Measurements from ENCODE around the gene ANKRD13B. TPM values are rescaled to one million over a fixed set of nuclear protein-coding genes. Genes with fewer than 3 reads are reported as not detected.

ANKRD13B gene
- total and polyA plus RNA-seq, 2 of the 13 experiments (the other 11 are each of a cell fraction or from before 2014, with no cell fraction given), result 1.7 to 1.8 TPM

DNA sequence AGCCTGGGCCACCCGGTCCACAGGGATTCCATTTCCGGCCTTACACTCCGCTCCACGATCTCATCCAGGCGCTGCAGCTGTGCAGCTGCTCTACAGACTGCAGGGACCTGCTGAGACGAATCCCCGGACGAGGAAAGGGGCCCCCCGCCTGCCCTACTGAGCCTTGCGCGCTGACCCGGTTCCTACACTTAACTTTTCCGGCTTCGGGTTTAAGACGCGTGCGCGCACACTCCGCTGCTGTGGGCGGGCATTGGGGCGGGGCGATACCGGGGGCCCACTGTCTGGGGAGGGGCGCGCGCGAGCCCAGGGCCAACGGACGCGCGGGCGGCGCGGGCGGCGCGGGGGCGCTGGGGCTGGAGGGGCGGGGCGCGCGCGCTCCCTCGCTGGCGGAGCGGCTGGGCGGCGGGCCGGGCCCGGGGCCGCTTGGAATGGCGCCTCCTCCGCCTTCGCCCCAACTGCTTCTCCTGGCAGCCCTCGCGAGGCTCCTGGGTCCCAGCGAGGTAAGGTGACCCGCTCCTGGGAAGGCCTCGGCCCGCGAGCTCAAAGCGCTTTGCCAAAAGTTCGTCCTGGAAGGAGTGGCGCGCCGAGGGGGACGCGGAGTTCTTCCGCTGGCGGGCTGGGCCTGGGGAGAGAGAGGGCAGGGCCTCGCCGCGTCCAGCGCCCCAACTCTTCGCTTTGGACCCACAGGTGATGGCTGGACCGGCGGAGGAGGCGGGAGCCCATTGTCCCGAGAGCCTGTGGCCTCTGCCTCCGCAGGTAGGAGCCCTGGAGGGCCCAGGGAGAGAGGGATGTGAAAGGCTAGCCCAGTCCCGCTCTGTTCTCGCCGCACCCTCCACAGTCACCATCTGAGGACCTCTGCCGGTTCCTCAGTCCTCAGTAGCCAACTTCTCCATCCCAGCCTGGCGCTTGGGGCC, 24.3 kb upstream of the ANKRD13B start, which contains the start of gene TP53I13 (continued):
- TF ChIP-seq, protein P1, sequence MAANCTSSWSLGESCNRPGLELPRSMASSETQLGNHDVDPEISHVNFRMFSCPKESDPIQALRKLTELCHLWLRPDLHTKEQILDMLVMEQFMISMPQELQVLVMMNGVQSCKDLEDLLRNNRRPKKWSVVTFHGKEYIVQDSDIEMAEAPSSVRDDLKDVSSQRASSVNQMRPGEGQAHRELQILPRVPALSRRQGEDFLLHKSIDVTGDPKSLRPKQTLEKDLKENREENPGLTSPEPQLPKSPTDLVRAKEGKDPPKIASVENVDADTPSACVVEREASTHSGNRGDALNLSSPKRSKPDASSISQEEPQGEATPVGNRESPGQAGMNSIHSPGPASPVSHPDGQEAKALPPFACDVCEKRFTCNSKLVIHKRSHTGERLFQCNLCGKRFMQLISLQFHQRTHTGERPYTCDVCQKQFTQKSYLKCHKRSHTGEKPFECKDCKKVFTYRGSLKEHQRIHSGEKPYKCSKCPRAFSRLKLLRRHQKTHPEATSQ (CRISPR knock-in tag; IDR thresholded peaks at IDR 0.05; ENCODE audit: borderline replicate concordance), result no peak
- no peak; the same call in 1 of the 2 replicates for TF ChIP-seq CHD2 (IDR thresholded peaks at IDR 0.05; ENCODE audit: low read depth, low read length)
- no peak for TF ChIP-seq KDM4B (CRISPR knock-in tag; IDR thresholded peaks at IDR 0.05)
- TF ChIP-seq, protein P2, sequence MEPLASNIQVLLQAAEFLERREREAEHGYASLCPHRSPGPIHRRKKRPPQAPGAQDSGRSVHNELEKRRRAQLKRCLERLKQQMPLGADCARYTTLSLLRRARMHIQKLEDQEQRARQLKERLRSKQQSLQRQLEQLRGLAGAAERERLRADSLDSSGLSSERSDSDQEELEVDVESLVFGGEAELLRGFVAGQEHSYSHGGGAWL (CRISPR knock-in tag; IDR thresholded peaks at IDR 0.05), result peak; percentile 55; the same call in 1 of the 2 replicates
- peak; percentile 80 for TF ChIP-seq ZNF749 (CRISPR knock-in tag; IDR thresholded peaks at IDR 0.05; ENCODE audit: borderline replicate concordance)
- no peak for TF ChIP-seq ATAD3A (CRISPR knock-in tag; IDR thresholded peaks at IDR 0.05)
- TF ChIP-seq, protein P3, sequence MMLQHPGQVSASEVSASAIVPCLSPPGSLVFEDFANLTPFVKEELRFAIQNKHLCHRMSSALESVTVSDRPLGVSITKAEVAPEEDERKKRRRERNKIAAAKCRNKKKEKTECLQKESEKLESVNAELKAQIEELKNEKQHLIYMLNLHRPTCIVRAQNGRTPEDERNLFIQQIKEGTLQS (CRISPR knock-in tag; IDR thresholded peaks at IDR 0.05), result no peak
- TF ChIP-seq, protein P4, sequence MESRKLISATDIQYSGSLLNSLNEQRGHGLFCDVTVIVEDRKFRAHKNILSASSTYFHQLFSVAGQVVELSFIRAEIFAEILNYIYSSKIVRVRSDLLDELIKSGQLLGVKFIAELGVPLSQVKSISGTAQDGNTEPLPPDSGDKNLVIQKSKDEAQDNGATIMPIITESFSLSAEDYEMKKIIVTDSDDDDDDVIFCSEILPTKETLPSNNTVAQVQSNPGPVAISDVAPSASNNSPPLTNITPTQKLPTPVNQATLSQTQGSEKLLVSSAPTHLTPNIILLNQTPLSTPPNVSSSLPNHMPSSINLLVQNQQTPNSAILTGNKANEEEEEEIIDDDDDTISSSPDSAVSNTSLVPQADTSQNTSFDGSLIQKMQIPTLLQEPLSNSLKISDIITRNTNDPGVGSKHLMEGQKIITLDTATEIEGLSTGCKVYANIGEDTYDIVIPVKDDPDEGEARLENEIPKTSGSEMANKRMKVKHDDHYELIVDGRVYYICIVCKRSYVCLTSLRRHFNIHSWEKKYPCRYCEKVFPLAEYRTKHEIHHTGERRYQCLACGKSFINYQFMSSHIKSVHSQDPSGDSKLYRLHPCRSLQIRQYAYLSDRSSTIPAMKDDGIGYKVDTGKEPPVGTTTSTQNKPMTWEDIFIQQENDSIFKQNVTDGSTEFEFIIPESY (CRISPR knock-in tag; IDR thresholded peaks at IDR 0.05), result no peak
- peak; percentile 27; the same call in 1 of the 2 replicates for TF ChIP-seq ZNF776 (CRISPR knock-in tag; IDR thresholded peaks at IDR 0.05)
- no peak for TF ChIP-seq NR2F2 (IDR thresholded peaks at IDR 0.05; ENCODE audit: borderline replicate concordance, low read depth)
- TF ChIP-seq, protein P5, sequence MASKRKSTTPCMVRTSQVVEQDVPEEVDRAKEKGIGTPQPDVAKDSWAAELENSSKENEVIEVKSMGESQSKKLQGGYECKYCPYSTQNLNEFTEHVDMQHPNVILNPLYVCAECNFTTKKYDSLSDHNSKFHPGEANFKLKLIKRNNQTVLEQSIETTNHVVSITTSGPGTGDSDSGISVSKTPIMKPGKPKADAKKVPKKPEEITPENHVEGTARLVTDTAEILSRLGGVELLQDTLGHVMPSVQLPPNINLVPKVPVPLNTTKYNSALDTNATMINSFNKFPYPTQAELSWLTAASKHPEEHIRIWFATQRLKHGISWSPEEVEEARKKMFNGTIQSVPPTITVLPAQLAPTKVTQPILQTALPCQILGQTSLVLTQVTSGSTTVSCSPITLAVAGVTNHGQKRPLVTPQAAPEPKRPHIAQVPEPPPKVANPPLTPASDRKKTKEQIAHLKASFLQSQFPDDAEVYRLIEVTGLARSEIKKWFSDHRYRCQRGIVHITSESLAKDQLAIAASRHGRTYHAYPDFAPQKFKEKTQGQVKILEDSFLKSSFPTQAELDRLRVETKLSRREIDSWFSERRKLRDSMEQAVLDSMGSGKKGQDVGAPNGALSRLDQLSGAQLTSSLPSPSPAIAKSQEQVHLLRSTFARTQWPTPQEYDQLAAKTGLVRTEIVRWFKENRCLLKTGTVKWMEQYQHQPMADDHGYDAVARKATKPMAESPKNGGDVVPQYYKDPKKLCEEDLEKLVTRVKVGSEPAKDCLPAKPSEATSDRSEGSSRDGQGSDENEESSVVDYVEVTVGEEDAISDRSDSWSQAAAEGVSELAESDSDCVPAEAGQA (IDR thresholded peaks at IDR 0.05; ENCODE audit: low read depth), result no peak
- TF ChIP-seq, protein P5 (CRISPR knock-in tag; IDR thresholded peaks at IDR 0.05; ENCODE audit: borderline replicate concordance), result no peak
- TF ChIP-seq, protein P6, sequence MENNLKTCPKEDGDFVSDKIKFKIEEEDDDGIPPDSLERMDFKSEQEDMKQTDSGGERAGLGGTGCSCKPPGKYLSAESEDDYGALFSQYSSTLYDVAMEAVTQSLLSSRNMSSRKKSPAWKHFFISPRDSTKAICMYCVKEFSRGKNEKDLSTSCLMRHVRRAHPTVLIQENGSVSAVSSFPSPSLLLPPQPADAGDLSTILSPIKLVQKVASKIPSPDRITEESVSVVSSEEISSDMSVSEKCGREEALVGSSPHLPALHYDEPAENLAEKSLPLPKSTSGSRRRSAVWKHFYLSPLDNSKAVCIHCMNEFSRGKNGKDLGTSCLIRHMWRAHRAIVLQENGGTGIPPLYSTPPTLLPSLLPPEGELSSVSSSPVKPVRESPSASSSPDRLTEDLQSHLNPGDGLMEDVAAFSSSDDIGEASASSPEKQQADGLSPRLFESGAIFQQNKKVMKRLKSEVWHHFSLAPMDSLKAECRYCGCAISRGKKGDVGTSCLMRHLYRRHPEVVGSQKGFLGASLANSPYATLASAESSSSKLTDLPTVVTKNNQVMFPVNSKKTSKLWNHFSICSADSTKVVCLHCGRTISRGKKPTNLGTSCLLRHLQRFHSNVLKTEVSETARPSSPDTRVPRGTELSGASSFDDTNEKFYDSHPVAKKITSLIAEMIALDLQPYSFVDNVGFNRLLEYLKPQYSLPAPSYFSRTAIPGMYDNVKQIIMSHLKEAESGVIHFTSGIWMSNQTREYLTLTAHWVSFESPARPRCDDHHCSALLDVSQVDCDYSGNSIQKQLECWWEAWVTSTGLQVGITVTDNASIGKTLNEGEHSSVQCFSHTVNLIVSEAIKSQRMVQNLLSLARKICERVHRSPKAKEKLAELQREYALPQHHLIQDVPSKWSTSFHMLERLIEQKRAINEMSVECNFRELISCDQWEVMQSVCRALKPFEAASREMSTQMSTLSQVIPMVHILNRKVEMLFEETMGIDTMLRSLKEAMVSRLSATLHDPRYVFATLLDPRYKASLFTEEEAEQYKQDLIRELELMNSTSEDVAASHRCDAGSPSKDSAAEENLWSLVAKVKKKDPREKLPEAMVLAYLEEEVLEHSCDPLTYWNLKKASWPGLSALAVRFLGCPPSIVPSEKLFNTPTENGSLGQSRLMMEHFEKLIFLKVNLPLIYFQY (CRISPR knock-in tag; IDR thresholded peaks at IDR 0.05; ENCODE audit: borderline replicate concordance), result peak; percentile 82; the same call in 1 of the 2 replicates

Data from HepG2 (cell line).